ENCODE results near the gene MSGN1.
A peak's percentile ranks its signal among the peaks of the same experiment; 100 is the strongest.
"Not testable (repeated sequence)": the region's sequence is repeated elsewhere in the genome, so short reads cannot be mapped to it uniquely, and the experiment has no call there.

Gene MSGN1

DNA sequence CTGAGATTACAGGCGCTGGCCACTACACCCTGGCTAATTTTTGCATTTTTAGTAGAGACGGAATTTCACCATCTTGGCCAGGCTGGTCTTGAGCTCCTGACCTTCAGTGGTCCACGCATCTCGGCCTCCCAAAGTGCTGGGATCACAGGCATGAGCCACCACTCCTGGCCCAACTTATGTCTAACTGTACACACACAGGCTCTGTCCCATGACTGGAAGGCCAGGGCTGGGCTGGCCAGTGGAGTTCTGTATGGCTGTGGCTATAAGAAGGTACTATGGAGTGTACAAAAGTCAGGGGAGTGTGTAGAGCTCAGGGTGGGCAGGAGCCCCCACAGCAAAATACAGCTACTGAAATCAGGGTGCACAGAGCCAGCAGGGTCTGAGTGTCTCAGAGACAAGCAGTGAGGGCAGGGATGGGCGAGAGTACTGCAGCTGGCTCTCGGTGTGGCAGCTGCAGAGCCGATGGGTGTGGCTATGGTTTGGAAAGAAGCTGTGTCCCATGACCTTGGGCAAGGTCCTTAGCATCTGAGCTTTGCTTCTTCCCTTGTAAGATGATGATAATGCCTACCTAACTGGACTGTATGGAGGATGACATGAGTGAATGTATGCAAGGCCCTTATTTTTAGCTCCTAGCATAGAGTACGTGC is 10.4 kb upstream of the MSGN1 start:
- no peak for DNase-seq (ENCODE audit: low spot score)

- no peak for DNase-seq (ENCODE audit: low spot score)
These were observed 3.1 kb upstream of the MSGN1 start for GRCh38 chr2:17813010-17813741.

DNA sequence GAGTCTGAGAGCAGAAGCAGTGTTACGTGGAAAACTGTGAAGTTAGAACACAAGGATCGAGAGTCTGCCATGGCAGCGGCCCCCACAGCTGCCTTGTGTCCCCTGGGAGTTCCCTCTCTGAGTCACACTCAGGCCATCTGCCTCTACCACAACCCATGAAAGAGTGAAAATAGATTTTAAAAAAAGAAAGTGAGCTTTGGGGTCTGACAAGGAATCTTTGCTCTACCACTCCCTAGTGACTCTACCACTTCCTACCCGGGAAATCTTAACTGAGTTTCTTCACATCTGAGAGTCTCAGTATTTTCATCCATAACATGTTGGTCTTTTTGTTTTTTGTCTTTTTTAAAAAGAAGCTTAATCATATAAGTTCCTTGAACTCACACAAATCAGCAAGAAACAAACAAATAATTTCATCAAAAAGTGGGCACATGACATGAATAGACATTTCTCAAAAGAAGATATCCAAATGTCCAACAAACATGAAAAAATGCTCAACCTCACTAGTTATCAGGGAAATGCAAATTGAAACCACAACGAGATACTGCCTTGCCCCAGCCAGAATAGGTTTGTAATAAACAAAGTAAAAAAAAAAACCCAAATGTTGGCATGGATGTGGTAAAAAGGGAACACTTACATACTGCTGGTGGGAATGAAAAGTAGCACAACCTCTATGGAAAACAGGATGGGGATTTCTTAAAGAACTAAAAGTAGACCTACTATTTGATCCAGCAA is 2.4 kb upstream of the MSGN1 start:
- peak; percentile 56 for DNase-seq (ENCODE audit: low spot score)

- no peak for DNase-seq (ENCODE audit: low spot score)
These were observed 1.7 kb upstream of the MSGN1 start for GRCh38 chr2:17814601-17815000.

DNA sequence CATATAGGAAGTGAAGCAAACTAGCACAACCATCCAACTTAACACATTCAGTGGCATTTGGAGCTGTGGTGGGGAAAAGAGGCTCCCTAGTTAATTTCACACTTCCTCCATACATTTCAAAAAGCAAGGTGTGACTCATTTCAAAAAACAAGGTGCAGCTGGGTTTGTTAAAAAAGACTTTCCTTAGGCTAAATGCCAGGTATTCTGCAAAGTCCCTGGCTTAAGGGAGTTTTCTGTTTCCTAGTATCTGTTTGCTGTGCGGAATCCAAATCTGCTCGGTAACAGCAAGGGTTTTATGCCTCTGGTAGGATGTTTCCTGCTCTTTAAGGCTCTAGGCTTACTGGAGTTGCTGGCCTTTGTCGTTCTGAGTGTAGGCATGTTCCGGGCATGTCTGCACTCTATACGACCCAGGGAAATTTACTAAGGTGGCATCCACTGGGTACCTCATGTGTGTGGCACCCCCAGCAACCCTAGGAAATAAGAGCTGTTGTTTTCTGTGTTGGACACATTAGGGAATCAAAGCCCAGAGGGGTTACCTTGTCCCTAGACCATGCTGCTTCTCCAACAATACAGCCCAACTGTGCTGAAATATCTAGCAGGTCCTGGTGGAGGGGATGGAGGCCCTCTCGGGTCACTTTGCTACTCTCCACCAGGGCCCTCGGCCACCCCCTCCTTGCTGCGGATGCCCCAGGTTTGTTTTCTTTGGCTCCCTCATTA is 634 bp upstream of the MSGN1 start:
- DNase-seq (ENCODE audit: low spot score), result no peak

GRCh38 chr2:17818235-17818815 is 2.1 kb downstream of the MSGN1 start:
- no peak for DNase-seq (ENCODE audit: low spot score)

GRCh38 chr2:17821080-17821479 is 4.8 kb downstream of the MSGN1 start:
- no peak for DNase-seq (ENCODE audit: low spot score)

DNA sequence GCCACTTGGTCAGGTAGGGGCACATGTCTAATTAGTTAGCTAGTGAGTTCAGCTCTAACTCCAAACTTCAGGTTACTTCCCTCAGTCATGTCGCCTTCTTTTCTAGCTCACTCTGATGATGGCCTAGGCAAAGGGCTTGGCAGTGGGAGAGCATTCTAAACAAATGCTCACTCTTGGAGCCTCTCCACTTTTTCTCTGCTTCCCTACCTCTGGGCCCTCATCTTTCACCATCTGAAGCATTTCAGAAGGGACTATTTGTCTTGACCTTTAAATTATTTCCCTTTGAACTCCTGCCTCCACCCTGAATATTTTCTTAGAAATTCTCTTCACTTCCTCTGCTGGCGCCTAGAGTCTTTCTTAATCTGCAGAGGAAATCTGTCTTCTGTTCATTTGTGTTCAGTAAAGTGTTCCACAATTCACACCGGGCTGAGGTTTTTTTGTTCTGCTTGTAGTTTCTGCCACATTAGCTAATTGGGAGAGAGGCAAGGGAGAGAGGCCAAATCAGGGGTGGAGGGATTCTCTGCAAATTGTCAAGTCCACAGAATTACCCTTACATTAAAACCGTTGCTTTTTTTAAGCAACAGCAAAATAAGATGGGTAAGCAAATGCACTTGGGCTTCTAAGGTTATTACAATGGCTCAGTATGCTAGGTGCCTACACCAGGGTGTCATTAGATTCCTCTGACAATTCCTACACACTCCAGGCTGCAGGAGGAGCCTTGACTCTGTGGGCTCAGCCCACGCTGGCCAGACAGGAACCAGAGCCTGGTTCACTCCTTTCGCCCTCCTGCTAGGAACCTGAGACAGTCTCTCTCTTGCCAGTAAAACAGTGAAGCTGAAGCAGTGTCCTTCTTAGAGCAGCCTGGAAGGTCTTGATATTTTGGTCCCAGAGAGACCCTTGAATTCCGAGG is 5.5 kb downstream of the MSGN1 start:
- no peak for DNase-seq (ENCODE audit: low spot score)

GRCh38 chr2:17822445-17823117 is 6.3 kb downstream of the MSGN1 start:
- no peak for DNase-seq (ENCODE audit: low spot score)

DNA sequence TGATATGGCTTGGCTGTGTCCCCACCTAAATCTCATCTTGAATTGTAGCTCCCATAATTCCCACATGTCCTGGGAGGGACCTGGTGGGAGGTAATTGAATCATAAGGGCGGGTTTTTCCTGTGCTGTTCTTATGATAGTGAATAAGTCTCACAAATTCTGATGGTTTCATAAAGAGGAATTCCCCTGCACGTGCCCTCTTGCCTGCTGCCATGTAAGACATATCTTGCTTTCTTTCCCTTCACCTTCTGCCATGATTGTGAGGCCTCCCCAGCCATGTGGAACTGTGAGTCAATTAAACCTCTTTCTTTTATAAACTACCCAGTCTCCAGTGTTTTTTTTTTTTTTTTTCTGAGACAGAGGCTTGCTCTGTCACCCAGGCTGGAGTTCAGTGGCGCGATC is 7.4 kb downstream of the MSGN1 start:
- not testable (repeated sequence) for DNase-seq (ENCODE audit: low spot score)

- no peak for DNase-seq (ENCODE audit: low spot score)
These were observed 11.1 kb downstream of the MSGN1 start for GRCh38 chr2:17827316-17827715.

DNA sequence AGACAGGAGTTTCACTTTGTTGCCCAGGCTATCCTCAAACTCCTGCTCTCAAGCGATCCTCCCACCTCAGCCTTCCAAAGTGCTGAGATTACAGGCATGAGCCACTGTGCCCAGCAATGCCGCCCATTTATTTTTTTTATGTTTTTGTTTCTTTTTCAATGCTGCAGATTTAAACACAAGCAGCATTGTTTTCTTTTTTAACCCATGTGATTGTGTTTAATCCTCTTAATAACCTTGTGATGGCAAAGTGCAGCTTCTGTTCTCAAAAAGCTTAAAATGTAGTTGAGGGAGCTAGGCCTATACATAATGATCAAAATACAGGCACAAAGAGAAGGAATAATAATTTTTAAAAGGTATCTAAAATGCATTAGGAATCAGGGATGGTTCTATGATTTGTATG is 11.5 kb downstream of the MSGN1 start:
- no peak for DNase-seq (ENCODE audit: low spot score)

DNA sequence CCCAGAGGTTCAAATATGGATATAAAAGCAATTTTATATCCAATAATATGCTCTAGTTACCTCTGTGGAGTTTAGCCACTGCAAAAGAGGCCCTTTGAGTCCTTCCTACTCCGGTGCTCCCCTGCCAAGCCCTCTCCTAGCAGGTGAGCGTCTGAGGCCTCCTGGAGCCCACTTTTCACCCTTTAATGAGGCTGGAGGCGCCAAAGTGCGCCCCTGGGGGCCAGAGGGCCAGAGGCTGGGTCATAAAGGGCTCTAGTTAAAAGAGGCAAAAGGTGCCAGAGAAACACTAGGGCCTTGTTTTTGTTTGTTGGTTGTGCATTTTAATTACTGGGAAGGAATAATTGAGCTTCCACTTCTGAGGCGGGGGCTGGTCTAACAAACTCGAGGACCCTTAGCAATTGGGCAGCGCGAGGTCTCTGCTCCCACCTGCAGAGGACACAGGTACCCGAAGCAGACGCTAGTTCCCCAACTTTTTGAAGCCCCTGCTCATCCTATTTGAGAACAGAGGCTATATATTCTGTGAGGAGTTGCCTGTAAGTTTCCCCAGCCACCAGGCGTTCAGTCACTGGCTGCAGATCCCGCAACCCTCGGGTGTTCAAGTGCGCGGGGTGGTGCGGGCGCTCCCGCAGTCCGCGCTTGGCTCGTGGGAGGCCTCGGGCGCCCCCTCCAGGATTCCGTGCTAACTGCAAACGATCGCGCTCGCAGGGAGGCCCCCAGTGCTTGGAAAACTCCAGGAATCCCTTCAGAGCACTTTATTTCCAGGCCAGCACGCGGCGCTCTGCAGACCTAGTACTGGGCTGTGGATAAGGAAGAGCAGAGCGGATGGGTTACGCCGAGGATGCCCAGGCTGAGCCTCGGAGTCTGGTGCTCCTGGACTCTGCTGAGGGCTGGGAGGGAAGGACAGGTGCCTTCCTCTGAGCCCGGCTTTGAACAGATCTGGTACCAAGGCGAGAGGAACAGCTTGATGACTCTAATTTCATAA is 14.1 kb downstream of the MSGN1 start:
- peak; percentile 90 for DNase-seq (ENCODE audit: low spot score)

DNA sequence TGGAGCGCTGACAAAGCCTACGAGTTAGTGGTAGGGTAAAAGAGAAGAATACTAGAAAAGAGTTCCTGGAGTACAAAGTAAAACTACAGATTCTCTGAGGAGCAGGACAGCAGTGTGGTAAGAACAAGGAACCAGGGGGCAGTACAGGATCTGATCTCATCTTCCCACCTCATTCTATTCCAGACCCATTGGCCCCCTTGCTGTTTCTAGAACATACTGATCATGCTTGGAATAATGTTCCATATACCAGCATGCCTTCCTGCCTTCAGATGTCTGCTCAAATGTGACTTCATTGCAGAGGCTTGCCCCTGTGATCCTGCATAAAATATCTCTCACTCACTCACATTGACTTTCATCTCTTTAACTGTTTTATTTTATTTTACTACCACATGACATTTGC is 19.3 kb downstream of the MSGN1 start:
- no peak for DNase-seq (ENCODE audit: low spot score)

GRCh38 chr2:17839959-17840358 is 23.7 kb downstream of the MSGN1 start:
- no peak for DNase-seq (ENCODE audit: low spot score)

- DNase-seq (ENCODE audit: low spot score), result no peak
These were observed 27.2 kb downstream of the MSGN1 start for GRCh38 chr2:17843457-17843856.

- no peak for DNase-seq (ENCODE audit: low spot score)
These were observed 29.5 kb downstream of the MSGN1 start for GRCh38 chr2:17845806-17846205.

- no peak for DNase-seq (ENCODE audit: low spot score)
These were observed 30.4 kb downstream of the MSGN1 start for GRCh38 chr2:17846676-17847075.

DNA sequence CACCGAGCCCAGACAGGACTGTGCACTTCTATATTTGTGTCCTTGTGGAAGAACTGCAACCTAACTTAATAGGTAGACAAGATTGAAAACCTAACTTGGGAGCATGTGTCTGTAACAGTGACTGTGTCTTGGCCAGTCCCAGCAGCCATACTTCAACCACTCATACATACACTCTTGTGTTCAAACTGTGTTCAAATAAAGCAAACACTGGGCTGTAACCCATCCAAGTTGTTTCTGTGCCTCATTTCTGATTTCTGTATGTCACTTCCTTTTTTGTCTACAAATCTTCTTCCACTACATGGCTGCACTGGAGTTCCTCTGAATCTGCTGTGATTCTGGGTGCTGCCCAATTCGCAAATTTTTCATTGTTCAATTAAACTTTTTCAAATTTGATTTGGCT is 31.0 kb downstream of the MSGN1 start:
- DNase-seq (ENCODE audit: low spot score), result no peak
